Measurements from ENCODE around the gene TBX19.

Gene TBX19

GRCh38 chr1:168280296-168280927 is at the start of gene TBX19:
Gene TBX19, plus strand, starts transcription at chr1:168280877. Its CDS starts 214 bp downstream, at chr1:168281091.
- DNase-seq (ENCODE audit: low spot score): no peak

DNA sequence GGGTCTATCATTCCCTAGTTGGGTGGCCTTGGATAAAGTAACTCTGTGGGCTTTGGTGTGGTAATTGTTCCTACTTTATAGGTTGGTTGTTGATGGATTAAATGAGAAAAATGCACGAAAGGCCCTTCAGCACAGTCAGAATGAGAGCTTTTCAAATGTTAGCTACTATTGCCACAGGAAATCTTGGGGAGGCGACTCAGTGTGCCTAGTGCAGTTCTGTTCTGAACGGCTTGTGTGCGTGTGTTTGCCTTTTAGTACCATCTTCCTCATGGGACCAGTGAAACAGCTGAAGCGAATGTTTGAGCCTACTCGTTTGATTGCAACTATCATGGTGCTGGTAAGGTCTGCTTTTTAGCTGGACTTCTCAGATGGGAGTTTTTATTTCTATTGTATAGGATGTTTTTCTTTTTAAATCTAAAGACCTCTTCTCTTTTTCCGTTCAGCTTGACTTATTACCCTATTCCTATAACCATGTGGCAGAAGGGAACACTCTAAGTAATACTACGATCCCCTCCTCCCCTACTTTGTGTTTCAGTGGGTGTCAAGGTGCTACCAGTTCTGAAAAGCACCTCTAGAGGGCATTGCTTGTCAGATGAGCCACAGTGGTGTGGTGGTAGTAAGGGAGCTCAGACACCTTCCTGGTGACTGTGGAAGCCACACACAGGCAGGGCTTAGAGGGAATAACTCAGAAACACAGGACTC is 45.7 kb upstream of the TBX19 start:
- DNase-seq (ENCODE audit: low spot score): peak; percentile 20

- no peak for DNase-seq (ENCODE audit: low spot score)
Measured at GRCh38 chr1:168235548-168235885, 45.2 kb upstream of the TBX19 start.

DNA sequence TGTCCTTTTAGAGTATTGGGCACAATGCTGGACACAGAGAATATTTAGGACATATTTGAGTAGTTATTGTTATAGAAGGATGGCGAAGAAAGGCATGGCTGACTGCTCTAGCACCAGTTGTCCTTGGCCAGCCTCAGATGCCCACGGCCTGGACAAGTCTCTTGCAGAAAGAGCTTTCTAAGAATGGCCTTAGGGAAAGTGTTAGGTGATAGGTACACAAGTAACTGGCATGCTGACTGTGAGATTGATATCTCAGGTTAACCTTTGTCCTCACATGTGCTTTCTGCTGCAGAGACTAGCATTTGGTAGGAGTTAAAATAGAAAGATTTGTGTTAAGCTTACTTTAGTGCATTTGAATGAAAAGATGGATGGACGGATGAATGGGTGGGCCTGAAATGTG is 44.7 kb upstream of the TBX19 start:
- DNase-seq (ENCODE audit: low spot score): no peak

GRCh38 chr1:168236836-168237611 is 43.7 kb upstream of the TBX19 start:
- DNase-seq (ENCODE audit: low spot score): no peak

DNA sequence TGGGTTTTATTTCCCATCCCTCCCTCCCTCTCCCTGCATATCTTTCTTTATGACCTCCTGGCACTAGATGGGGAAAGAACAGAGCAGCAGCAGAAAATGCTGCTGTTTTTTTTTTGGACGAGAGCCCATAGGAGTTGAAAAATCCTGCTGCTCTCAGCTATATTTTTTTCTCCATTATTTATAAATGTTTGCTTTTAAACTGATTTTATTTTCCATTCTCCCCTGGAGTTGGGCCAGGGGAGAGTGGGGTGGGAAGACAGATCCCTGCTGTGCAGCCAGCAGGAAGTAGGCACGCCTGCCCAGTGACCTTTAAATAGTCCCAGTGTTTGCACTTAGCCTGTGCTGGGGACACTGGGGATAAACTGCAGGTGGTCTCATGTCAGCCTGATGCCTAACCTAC is 37.5 kb upstream of the TBX19 start:
- DNase-seq (ENCODE audit: low spot score): no peak

DNA sequence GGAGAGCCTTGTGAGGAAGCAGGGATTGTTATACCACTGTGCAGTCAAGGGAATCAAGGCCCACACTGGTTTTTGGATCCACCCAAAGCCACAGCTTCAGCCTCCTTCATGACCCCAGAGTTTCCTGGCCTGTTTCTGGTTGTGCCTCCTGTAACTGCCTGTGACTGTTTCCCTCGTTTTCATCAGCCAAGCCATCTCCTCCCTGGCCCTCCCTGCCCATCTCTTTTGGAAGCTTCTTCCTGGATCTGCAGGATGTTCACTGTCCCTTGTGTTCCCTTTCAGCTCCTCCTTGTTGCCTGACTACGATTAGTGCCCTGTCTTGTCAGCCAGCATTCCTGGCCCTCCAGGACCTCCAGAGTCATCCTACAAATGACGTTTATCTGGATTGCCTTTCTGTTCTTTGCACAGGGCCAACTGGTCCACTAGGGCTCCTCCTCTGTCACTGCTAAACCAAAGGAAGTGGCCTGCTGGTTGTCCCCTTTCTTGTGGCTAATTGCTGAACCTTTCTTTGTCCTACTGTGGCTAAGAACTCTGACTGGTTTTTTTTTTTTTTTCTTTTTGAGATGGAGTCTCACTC is 37.0 kb upstream of the TBX19 start:
- DNase-seq (ENCODE audit: low spot score): peak; percentile 7

DNA sequence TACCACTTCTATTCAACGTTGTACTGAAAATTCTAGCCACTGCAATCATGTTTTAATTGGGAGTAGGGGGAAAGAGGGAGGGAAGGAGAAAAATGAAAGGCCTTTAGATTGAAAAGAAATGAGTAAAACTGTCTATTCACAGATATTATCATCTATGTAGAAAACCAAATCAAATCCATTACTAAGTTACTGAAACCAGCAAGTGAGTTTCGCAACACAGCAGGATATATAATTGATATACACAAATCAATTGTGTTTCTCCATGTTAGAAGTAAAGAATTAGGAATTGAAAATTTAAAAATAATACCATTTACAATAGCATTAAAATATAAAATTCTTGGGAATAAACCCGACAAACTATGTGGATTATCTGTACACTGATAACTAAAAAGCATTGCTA is 35.6 kb upstream of the TBX19 start:
- no peak for DNase-seq (ENCODE audit: low spot score)

GRCh38 chr1:168246506-168246905 is 34.2 kb upstream of the TBX19 start:
- no peak for DNase-seq (ENCODE audit: low spot score)

- DNase-seq (ENCODE audit: low spot score): no peak
Measured at GRCh38 chr1:168252204-168252733, 28.4 kb upstream of the TBX19 start.

GRCh38 chr1:168256164-168256563 is 24.5 kb upstream of the TBX19 start:
- no peak for DNase-seq (ENCODE audit: low spot score)

- no peak for DNase-seq (ENCODE audit: low spot score)
Measured at GRCh38 chr1:168257397-168257796, 23.3 kb upstream of the TBX19 start.

DNA sequence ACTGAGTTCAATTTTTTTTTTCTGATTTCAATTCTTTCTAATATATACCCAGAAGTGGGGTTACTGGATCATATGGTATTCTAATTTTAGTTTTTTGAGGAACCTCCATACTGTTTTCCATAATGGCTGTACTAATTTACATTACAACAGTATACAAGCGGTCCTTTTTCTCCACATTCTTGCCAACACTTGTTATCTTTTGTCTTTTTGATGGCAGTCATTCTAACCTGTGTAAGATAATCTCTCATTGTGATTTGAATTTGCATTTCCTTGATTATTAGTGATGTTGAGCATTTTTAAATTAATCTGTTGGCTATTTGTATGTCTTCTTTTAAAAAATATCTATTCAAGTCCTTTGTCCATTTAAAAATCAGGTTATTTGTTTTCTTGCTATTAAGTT is 21.1 kb upstream of the TBX19 start:
- DNase-seq (ENCODE audit: low spot score): no peak

- no peak for DNase-seq (ENCODE audit: low spot score)
Measured at GRCh38 chr1:168260393-168260792, 20.3 kb upstream of the TBX19 start.

- no peak for DNase-seq (ENCODE audit: low spot score)
Measured at GRCh38 chr1:168261390-168261789, 19.3 kb upstream of the TBX19 start.

GRCh38 chr1:168263130-168263529 is 17.5 kb upstream of the TBX19 start:
- DNase-seq (ENCODE audit: low spot score): no peak

DNA sequence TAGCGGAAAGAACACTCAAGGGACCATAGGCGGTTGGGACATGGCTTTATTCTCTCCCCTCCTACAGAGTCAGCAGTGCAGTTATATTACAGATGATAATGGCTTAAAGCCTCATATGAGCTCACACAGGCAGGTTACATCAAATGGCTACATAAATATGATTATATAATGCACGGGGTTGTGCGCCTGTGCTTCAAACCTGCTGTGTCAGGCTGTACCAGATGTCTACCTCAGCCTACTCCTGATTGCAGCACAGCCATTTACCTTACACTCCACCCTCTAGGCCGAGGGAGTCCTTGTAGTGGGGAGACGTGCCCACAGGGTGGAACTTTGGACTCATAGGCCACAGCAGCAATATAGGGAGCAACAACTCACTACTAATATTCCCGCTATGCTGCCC is 16.4 kb upstream of the TBX19 start:
- DNase-seq (ENCODE audit: low spot score): no peak

DNA sequence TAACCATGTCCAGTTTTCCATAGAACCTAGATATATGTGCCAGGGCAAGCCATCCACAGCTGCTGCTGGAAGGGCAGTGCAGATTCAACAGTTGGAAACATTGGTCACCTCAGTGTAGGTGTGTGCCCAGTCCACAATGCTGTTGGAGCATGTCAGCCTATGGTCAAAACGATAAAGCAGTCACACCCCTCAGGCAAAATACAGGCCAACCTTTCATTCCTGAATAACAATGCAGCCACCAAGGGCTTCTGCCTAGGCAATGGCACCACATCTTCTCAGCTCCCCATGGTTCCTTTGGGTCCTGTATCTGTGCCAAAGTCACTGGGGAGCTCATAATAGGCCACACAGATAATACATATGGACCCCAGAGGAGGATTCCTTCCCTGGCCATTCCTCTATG is 15.1 kb upstream of the TBX19 start:
- DNase-seq (ENCODE audit: low spot score): no peak

DNA sequence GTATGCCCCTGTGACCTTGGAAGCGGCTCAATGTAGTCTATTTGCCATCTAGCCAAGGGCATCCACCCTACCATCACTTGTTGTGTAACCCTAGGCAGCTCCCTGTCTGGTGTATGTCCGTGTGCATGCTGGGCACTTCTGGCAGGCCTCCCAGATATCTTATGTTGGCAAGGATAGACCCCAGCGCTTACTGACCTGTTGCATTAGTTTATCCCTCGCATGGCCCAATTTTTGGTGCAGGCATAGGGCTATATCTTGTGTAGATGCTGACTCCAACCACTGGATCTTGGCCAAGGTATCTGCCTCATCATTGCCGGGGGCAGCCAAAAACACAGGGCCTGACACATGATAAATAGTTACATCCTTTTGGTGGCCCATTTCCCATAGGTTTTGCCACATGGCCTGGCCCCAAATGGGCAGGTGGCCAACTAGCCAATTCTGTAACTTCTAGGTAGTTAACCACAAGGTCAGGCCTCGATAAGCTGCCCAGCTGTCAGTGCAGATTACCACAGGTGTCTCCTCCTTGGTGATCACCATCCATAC is 14.0 kb upstream of the TBX19 start:
- DNase-seq (ENCODE audit: low spot score): no peak

DNA sequence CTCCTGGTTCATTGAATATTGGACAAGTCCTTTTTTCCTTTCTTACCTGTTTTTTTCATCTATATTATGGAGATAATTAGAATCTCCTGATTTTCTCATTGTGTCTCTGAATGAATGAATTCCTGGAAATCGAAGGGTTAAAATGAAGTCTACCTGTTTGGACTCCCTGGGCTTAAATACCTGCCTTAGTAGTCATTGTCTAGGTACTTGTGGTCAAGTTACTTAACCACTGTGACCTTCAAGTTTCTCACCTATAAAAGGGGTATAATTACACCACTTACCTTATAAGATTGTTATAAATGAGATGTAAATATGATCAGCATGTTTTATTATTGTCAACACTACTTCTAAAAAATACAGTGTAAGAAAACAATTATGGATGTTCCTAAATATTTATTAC is 9.0 kb upstream of the TBX19 start:
- peak; percentile 8 for DNase-seq (ENCODE audit: low spot score)

GRCh38 chr1:168273575-168273974 is 7.1 kb upstream of the TBX19 start:
- no peak for DNase-seq (ENCODE audit: low spot score)

DNA sequence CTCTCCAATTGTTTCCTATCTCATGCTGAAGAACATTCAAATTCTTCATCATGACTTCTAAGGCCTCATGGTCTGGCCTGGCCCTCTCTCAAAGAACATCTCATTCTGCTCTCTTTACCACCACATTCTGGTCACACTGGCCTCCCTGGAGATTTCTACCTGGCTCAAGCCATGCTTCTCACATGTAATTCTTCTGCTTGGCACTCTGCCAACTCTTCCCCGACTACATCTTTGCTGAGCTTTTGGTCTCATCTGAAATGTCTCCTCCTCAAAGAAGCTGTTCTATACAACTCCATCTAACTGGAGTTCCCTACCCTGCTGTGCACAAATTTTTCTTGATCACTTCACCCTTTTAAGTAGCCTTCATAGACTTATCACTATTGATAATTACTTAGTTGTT is 1.4 kb upstream of the TBX19 start:
- DNase-seq (ENCODE audit: low spot score): no peak

Data from LoVo (cell line).